ENCODE measurements around the gene FBXL20.
"Not testable (repeated sequence)": the region's sequence is repeated elsewhere in the genome, so short reads cannot be mapped to it uniquely, and the experiment has no call there.

Gene FBXL20

DNA sequence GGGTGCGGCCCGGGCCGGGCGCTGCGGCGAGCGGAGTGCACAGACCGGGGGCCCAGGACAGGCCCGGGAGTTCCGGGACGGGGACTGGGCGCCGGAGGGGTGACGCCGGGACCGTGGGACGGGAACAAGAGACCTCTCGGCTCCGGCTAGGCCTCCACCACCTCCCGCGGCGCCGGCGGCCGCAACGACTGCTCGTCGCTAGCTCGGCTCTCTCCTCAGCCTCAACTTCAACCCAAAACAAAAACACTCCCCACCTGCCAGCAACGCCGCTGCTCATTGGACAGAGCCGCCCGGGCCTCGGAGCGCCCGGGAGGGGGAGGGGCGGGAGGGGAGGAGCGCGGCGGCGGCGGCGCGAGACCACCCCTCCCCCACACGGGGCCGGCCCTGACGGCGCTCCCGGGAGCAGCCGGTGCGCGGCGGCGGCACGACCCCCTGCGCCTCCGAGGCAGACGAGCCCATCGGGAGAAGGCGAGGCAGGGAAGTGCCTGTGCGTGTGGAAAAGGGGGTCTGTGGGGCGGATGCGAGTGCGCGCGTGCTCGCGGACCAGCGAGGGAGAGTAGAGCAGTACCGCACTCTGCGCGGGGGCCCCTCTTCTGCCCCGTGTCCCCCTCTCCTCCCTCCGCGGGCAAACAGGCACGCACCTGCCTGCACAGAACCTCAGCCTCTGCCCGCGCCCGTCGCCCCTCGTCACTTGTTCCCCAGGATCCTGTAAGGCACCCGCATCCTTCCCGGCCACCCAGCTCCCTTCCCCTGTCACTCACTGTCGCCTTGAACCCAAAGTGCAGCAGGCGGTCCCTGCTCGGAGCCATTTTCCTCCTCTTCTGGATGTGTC is at the start of gene FBXL20:
FBXL20 (minus strand) TSS at position 215 of the 832 bp plus-strand sequence. CDS start 224 bp downstream, outside the sequence.
- peak; percentile 80 for DNase-seq (ENCODE audit: low spot score)

DNA sequence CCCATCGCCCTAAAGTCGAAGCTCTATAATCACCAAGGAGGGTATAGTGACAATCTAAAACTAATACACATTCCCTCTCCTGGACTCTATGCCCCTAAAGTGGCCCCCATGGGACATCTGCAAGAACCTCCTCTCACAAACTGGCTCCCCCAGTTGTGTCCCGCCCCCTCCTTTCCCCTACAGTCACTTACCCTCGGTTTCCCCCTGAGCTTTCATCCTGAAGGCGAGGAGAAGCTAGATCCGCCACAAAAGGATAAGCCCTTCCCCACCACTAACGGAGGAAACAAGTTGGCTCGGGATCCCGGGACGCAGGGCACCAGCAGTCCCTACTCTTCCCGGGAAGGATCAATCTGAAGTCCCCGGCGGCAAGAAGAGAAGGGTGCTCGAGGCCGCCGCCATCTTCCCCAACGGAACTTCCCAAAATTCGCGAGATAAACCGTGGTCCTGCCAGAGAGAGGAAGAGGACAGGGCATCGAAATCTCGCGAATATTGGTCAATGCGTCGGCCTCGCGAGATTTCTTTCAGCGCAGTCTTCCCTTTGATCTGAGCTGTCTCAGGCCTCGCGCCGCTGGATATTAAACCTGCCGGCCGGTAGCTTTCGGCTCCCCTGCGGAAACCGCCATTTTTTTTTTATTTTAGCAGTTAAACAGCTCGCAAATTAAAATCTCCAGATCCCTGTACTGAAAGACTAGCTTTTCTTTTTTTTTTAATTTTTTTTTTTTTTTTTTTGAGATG is 49.6 kb upstream of the FBXL20 start, which contains the start of gene MED1:
MED1 (minus strand) TSS at position 417 of the 735 bp plus-strand sequence; CDS start at position 216, 201 bp downstream.
- peak; percentile 98 for DNase-seq (ENCODE audit: low spot score)

DNA sequence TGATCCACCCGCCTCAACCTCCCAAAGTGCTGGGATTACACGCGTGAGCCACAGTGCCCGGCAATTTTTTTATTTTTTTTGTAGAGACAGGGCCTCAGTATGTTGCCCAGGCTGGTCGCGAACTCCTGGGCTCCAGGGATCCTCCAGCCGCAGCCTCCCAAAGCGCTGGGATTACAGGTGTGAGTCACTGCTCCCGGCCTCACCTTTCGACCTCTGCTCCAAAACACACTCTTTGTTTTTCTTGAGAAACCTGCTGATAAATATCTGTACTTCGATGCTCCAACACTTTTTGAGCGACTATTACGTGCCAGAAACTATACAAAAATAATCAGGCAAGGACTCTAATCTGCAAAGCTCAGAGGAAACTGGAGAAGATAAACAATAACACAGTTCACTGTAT is 48.6 kb upstream of the FBXL20 start:
- no peak for DNase-seq (ENCODE audit: low spot score)

GRCh38 chr17:39447561-39447960 is 46.1 kb upstream of the FBXL20 start:
- no peak for DNase-seq (ENCODE audit: low spot score)

GRCh38 chr17:39443326-39443725 is 41.9 kb upstream of the FBXL20 start:
- no peak for DNase-seq (ENCODE audit: low spot score)

DNA sequence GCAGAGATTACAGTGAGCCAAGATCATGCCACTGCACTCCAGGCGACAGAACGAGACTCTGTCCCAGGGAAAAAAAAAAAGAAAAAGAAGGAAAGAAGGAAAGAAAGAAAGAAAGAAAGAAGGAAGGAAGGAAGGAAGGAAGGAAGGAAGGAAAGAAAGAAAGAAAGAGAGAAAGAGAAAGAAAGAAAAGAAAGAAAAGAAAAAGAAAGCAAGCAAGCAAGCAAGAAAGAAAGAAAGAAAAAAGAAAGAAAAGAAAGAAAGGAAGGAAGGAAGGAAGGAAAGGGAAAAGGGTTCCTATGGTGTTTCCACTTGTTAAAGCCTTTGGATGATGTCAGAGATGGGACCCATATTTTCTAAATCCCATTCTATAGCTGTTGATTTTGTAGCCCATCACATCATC is 38.4 kb upstream of the FBXL20 start:
- not testable (repeated sequence) for DNase-seq (ENCODE audit: low spot score)

DNA sequence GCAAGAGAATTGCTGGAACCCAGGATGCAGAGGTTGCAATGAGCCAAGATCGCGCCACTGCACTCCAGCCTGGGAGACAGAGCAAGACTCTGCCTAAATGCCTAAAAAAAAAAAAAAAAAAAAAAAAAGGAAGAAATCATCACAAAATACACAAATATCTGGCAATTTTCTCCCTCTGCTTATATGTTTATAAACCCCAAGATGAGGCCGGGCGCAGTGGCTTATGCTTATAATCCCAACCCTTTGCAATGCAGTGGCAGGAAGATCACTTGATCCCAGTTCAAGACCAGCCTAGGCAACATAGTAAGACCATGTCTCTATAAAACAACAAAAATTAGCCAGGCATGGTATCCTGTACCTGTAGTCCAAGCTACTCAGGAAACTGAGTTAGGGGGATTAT is 28.2 kb upstream of the FBXL20 start:
- no peak for DNase-seq (ENCODE audit: low spot score)

GRCh38 chr17:39416141-39416540 is 14.7 kb upstream of the FBXL20 start:
- DNase-seq (ENCODE audit: low spot score) = no peak

- no peak for DNase-seq (ENCODE audit: low spot score)
Observed at GRCh38 chr17:39410279-39410678, 8.9 kb upstream of the FBXL20 start.

- no peak for DNase-seq (ENCODE audit: low spot score)
Observed at GRCh38 chr17:39408360-39408759, 6.9 kb upstream of the FBXL20 start.

GRCh38 chr17:39406951-39407350 is 5.5 kb upstream of the FBXL20 start:
- DNase-seq (ENCODE audit: low spot score) = no peak

GRCh38 chr17:39405436-39405835 is 4.0 kb upstream of the FBXL20 start:
- no peak for DNase-seq (ENCODE audit: low spot score)

GRCh38 chr17:39404542-39405378 is 3.3 kb upstream of the FBXL20 start:
- peak; percentile 56 for DNase-seq (ENCODE audit: low spot score)

- no peak for DNase-seq (ENCODE audit: low spot score)
Observed at GRCh38 chr17:39402890-39403605, 1.6 kb upstream of the FBXL20 start.

DNA sequence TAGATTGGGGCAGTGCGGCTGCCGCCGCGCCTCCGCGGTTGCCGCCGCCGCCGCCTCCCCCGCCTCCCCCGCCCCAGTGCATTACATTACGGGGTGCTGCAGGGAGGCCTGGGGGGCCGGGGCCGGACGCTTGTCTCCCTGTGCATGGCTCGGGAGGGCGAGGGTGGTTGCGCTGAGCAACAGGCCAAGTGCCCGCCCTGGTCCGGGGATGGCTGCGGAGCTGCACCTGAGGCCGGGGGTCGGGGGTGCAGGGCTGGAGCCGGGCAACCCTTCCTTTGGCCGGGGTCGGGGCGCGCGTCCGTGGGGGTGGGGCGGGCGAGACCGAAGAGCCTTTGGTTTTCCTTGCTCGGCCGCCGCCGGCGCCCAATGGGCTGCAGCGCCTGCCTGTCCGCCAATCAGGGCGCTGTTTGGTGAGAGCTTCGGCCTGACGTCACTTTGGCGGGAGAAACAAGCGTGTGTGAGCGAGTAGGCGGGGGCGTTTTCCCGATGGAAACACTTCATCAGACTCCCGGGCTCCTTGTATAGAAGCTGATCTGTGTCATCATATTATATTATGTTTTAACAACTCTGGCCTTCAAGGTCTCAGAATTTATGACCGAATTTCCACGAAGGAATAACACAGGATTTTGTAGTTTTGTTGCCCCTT is 941 bp upstream of the FBXL20 start:
- peak; percentile 92 for DNase-seq (ENCODE audit: low spot score)

- no peak for DNase-seq (ENCODE audit: low spot score)
Observed at GRCh38 chr17:39400547-39401411, 647 bp downstream of the FBXL20 start.

- no peak for DNase-seq (ENCODE audit: low spot score)
Observed at GRCh38 chr17:39399791-39400190, 1.6 kb downstream of the FBXL20 start.

- DNase-seq (ENCODE audit: low spot score) = no peak
Observed at GRCh38 chr17:39393736-39394135, 7.7 kb downstream of the FBXL20 start.

DNA sequence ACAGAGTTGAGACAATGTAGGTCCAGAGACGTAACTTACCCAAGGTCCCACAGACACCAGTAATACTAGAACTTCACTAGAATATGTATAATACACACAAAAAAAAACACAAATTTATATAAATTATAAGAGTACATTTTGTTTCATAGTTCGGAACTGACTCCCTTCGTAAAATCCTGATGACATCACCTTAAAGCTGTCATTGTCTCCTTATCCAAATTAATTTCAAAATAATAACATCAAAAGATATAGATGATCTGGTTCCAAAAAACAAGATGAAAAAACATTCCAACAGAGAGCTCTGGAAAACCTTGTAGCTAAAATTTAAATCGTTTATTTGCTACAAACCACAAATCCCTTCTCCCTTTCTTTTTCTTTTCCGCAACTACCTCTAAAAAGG is 10.0 kb downstream of the FBXL20 start:
- no peak for DNase-seq (ENCODE audit: low spot score)

- no peak for DNase-seq (ENCODE audit: low spot score)
Observed at GRCh38 chr17:39385040-39385439, 16.4 kb downstream of the FBXL20 start.

All from kidney capillary endothelial cell (primary cell).